ENCODE results near the gene DPP9.

Gene DPP9

DNA sequence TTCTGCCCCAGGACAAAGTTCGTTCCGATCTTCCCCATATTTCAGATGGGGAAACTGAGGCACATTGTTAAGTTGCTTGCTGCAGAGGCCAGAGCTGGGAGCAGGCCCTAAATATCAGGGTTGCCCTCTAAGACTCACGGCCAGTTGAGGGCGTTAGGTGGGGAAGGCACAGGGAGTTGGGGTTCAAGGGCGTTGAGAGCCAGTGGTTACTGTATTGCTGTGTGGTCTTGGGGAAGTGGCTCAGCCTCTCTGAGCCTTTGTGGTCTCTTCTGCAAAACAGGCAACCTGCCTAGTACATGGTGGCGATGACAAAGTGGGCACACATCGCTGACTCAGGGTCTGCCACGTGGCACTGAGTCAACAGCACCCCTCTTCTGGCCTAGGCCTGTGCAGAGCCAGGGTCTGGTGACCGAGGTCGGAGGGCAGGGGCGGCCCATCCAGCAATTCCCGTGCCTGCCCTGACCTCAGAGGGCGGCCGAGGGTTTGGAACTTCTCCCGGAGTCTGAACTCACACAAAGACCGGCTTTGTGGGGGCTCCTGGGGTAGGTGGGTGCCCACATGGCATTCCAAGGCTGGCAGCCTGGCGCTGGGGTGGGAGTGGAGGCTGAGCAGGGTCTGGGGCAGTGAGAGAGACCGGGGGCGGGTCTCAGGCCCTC, 74.1 kb downstream of the DPP9 start:
- no peak for FAIRE-seq
- TF ChIP-seq, protein P1, sequence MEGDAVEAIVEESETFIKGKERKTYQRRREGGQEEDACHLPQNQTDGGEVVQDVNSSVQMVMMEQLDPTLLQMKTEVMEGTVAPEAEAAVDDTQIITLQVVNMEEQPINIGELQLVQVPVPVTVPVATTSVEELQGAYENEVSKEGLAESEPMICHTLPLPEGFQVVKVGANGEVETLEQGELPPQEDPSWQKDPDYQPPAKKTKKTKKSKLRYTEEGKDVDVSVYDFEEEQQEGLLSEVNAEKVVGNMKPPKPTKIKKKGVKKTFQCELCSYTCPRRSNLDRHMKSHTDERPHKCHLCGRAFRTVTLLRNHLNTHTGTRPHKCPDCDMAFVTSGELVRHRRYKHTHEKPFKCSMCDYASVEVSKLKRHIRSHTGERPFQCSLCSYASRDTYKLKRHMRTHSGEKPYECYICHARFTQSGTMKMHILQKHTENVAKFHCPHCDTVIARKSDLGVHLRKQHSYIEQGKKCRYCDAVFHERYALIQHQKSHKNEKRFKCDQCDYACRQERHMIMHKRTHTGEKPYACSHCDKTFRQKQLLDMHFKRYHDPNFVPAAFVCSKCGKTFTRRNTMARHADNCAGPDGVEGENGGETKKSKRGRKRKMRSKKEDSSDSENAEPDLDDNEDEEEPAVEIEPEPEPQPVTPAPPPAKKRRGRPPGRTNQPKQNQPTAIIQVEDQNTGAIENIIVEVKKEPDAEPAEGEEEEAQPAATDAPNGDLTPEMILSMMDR (IDR thresholded peaks at IDR 0.05; ENCODE audit: insufficient read depth, missing control alignments) = no peak
- DNase-seq (ENCODE audit: insufficient read length, low spot score) = no peak

DNA sequence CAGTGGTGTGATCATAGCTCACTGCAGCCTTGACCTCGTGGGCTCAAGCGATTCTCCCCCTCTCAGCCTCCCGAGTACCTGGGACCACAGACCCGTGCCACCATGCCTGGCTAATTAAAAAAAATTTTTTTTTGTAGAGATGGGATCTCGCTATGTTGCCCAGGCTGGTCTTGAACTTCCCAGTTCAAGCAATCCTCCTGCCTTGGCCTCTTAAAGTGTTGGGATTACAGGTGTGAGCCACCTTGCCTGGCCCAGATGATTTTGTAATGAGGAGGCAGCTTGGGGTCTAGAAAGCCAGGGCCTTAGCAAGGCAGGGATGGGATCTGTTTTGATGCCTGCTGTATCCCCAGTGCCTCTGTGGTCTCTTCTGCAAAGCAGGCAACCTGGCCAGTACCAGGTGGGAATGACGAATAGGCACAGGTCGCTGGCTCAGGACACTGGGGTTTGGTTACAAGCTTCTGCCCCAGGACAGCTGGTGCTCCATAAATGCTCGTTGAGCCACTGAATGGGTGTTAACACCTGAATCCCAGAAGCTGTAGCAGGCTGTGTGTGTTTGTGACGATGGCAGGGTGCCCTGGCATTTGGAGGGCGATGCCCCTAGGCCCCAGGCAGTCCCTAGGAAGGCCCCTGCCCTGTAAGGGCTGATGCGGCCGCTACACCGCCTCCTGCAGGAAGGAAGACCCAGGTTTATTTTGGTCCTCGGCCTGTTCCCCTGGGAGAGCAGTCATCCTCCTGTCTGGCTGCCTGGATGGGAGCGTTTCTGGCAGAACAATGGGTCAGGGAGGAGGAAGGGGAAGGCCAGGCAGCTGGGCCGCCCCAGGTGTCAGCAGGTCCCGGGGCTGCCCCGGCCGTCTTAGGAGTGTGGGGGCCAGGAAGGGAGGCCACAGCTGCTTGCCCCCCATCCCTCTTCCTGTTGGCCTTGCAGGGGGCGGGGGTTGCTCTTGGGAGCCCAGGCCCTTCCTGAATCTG, 75.7 kb downstream of the DPP9 start:
- TF ChIP-seq, protein P1 (IDR thresholded peaks at IDR 0.05; ENCODE audit: insufficient read depth, missing control alignments) = peak; percentile 2
- DNase-seq (ENCODE audit: insufficient read length, low spot score) (no peak), FAIRE-seq (no peak)

DNA sequence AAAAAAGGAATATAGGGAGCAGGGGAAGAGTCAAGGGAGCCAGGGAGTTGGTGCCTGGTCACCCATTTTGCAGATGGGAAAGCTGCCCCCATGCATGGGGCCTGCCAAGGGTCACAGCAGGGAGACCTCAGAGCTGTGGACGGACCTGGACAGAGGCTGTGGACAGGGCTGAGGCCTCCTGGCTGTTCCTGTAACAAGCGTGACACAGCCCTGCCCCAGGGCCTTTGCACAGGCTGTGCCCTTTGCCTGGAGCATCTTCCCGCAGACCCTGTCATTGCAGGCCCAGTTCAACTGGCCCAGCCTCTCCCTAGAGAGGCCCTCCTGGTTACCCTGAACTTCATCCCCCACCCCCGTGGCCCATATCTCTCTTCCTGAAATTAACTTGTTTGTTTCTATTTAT, 77.9 kb downstream of the DPP9 start:
- FAIRE-seq = no peak
- TF ChIP-seq, protein P1 (IDR thresholded peaks at IDR 0.05; ENCODE audit: insufficient read depth, missing control alignments) = no peak
- no peak for DNase-seq (ENCODE audit: insufficient read length, low spot score)

DNA sequence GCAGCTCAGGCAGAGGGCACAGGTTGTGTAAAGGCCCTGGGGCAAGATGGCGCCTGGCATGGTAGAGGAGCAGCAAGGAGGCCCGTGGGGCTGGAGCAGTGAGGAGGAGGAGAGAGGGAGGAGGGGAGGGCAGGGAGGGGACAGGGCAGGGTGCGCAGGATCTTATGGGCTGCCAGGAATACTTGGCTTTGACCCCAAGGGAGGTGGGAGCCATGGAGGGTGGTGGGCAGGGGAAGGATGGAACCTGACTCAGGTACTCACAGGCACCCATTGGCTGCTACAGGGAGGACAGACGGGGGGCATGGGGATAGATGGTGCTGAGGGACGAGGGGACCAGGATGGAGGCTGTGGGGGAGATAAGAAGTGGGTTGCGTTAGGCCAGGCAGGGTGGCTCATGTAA, 81.0 kb downstream of the DPP9 start:
- TF ChIP-seq, protein P1 (IDR thresholded peaks at IDR 0.05; ENCODE audit: insufficient read depth, missing control alignments) = no peak
- DNase-seq (ENCODE audit: insufficient read length, low spot score) (no peak), FAIRE-seq (no peak)

DNA sequence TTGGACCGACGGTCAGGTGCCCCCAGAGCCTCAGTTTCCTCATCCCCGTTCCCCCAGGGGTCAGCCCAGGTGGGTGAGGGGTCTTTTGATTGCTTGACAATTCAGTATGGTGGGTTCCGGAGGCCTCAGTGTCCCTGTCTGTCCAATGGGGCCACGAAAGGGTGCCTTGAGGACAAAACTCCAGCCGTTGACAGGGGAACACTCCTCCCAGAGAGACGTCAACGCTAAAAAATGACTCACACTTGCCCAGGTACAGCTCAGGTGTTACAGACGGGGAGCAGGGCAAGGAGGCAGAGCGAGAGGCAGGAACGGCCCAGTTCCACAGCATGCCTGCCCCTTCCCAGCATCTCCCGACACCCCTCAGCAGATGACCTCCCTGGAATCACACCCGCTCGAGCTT, 82.5 kb downstream of the DPP9 start:
- FAIRE-seq = no peak
- DNase-seq (ENCODE audit: insufficient read length, low spot score) = no peak
- TF ChIP-seq, protein P1 (IDR thresholded peaks at IDR 0.05; ENCODE audit: insufficient read depth, missing control alignments) = no peak

DNA sequence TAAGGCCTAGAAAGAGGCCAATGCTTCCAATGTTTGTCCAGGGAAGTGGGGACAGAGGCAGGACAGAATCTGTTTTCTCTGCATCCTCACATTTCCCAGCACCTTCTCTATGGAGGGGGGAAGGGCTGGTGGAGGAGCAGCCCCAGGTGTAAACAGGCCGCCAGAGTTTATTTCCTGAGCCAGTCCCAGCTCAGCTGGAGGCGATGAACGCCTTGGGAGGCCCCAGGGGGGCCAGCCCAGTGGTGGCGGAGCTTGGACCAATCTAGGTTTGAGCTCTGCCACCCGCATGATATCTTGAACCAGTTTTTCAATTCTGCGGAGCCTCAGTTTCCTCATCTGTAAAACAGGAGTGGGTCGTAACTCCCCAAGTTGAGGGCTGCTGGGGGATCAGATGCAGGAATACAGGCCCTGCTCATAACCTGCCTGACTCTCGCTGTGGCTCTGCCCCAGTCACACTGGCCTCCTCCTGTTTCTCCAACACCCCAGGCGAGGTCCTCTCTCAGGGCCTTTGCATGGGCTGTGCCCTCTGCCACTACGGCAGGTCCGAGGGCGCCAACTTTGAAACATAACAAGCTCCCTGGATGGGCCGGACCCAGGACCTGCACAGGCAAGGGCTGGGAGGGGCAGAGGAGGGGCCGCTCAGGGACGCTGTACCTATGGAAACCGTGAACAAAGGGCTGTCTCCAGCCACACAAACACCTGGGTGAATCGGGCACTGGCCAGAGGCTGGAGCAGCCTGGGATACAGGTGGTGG, 83.2 kb downstream of the DPP9 start:
- FAIRE-seq (no peak), DNase-seq (ENCODE audit: insufficient read length, low spot score) (no peak)
- TF ChIP-seq, protein P1 (IDR thresholded peaks at IDR 0.05; ENCODE audit: insufficient read depth, missing control alignments) = no peak
